Right forelimb (tissue), 1 donor: ENCODE measurements around the gene HMGXB4.
A peak's percentile ranks its signal among the peaks of the same experiment; 100 is the strongest.
"Not testable (repeated sequence)": the region's sequence is repeated elsewhere in the genome, so short reads cannot be mapped to it uniquely, and the experiment has no call there.

Source experiments
- DNase-seq: peaks from one replicate; pipeline ENCODE4 v3.0.0-alpha.2; 2018

Gene HMGXB4, protein sequence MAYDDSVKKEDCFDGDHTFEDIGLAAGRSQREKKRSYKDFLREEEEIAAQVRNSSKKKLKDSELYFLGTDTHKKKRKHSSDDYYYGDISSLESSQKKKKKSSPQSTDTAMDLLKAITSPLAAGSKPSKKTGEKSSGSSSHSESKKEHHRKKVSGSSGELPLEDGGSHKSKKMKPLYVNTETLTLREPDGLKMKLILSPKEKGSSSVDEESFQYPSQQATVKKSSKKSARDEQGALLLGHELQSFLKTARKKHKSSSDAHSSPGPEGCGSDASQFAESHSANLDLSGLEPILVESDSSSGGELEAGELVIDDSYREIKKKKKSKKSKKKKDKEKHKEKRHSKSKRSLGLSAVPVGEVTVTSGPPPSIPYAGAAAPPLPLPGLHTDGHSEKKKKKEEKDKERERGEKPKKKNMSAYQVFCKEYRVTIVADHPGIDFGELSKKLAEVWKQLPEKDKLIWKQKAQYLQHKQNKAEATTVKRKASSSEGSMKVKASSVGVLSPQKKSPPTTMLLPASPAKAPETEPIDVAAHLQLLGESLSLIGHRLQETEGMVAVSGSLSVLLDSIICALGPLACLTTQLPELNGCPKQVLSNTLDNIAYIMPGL

GRCh38 chr22:35257321-35258190 lies at the start of gene HMGXB4:
Gene HMGXB4 (plus strand): TSS chr22:35257493. CDS start chr22:35262391, 4,898 bp downstream.
- DNase-seq = peak; percentile 91

- DNase-seq = no peak
Measured at GRCh38 chr22:35208003-35208402, 49.3 kb upstream of the HMGXB4 start.

- no peak for DNase-seq
Measured at GRCh38 chr22:35209203-35209602, 48.1 kb upstream of the HMGXB4 start.

GRCh38 chr22:35212009-35212408 lies 45.3 kb upstream of the HMGXB4 start:
- DNase-seq = no peak

GRCh38 chr22:35212996-35213395 lies 44.3 kb upstream of the HMGXB4 start:
- no peak for DNase-seq

DNA sequence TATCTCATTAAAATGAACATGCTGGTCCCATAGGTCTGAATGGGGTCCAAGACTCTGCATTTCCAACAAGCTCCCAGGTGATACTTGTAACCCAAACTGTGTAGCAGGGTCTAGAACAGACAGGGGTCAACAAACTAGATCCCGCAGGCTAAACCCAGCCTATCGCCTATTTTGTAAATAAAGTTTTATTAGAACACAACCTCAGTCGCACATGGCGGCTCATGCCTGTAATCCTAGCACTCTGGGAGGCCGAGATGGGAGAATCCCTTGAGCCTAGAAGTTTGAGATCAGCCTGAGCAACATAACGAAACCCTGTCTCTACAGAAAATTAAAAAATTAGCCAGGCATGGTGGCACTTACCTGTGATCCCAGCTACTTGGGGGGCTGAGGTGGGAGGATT lies 42.3 kb upstream of the HMGXB4 start:
- DNase-seq = no peak

- no peak for DNase-seq
Measured at GRCh38 chr22:35215993-35216392, 41.3 kb upstream of the HMGXB4 start.

GRCh38 chr22:35217527-35217926 lies 39.8 kb upstream of the HMGXB4 start:
- no peak for DNase-seq

DNA sequence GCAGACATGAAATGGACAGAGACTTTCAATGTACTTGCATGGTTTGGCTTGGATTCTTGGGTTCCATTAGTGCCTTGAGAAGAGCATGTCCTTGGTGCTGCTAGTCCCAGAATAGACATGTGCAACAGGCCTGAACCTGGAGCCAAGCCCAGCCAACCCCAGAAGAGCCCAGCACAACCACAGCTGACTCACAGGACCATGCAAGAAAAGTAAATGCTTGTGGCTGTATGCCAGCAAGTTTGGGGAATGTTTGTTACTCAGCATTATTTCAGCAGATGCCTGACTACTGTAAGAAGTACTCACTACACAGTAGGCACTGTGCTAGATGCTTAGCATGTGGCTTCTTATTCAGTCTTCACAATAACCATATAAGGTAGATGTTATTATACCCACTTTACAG lies 39.2 kb upstream of the HMGXB4 start:
- DNase-seq = no peak

DNA sequence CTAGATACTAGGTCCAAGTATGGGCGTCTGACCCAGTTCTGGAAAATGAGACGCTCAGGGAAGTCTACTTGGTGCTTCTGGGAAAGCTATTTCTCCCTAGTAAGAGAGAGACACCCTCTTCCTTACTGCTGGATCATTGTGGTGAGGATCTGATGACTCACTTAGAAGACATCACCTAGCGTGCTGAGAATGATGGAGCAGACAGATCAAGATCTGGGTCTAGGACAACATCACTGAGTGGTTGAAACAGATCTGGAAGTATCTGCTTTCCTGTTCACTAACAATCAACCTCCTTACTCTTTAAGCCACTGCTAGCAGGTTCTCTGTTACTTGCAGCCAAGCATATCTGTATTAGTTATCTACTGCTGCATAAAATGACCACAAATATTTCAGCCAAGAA lies 38.3 kb upstream of the HMGXB4 start:
- no peak for DNase-seq

- DNase-seq = no peak
Measured at GRCh38 chr22:35220221-35220620, 37.1 kb upstream of the HMGXB4 start.

DNA sequence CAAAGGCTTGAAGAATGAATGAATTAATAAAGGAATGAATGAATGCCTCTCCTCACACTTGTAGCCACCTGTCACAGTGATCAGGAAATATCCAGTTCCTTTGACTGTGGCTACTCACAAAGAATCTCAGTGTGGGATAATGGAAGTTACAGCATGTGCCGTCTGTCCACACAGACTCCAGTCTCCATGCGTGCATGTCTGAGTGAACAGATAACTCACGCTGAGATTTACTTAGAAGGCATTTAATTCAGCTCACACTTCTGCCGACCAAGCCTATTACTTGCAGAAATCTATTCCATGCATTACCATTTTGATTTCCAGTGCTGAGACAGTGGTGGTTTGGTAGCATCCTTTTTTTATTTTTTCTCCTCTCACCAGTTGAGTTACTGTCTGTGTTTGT lies 32.3 kb upstream of the HMGXB4 start:
- no peak for DNase-seq

GRCh38 chr22:35226958-35227647 lies 30.2 kb upstream of the HMGXB4 start:
- DNase-seq = no peak

- DNase-seq = no peak
Measured at GRCh38 chr22:35229865-35230264, 27.4 kb upstream of the HMGXB4 start.

GRCh38 chr22:35230417-35230816 lies 26.9 kb upstream of the HMGXB4 start:
- no peak for DNase-seq

DNA sequence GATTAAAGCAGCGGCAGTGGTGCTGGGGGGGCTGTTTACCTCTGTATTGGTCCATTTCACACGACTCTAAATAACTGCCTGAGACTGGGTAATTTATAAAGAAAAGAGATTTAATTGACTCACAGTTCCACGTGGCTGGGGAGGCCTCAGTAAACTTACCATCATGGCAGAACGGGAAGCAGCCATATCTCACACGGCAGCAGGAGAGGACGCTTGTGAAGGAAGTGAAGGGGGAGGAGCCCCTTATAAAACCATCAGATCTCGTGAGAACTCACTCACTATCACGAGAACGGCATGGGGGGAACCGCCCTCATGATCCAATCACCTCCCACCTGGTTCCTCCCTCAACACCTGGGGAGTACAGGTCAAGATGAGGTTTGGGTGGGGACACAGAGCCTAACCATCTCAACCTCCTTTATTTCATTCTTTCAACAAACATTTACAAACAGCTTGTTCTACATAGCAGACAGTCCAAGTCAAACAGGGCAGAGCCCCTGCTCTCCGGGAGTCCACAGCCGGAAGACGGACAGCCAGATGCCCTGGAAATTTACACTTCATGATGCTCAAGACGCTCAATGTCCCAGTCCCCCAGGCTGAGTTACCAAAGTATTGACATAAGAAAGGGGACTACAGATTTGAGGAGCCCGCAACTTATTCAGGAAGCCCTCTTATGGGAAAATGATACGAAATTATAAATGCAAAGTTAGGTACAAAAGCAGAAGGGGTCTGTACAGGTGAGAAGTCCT lies 26.3 kb upstream of the HMGXB4 start:
- DNase-seq = no peak

DNA sequence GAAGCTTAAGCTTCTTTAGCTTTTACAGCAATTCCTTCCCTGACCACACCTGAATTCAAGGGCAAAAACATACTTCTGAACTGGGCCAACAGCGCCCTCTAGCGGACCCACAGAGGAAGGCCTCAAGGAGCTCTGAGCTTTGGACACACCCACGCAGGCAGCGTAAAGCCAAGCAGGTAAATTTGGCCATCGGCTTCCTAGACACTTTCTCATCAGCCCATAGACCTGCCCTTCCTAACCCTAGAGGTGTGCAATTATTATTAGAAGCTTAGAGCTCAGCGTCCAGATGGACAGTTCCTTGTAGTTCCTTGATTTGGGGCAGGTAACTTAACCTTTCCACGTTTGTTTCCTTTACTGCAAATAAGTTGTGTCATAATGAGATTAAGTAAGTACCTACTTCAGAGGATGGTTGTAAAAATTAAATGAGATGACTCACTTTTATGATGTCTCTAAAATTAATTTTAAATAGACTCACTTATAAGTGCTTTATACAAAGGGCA lies 25.7 kb upstream of the HMGXB4 start:
- DNase-seq = peak; percentile 70

DNA sequence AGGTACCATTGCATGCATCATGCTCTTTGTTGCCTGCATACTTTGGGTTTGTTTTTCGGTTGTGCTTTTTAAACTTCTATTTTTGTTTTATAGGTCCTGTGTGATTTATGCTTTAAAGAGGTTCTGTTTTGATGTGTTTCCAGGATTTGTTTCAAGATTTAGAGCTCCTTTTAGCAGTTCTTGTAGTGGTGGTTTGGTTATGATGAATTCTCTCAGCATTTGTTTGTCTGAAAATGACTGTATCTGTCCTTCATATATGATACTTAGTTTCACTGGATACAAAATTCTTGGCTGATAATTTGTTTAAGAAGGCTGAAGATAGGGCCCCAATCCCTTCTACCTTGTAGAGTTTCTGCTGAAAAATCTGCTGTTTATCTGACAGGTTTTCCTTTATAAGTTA lies 18.5 kb upstream of the HMGXB4 start:
- not testable (repeated sequence) for DNase-seq

DNA sequence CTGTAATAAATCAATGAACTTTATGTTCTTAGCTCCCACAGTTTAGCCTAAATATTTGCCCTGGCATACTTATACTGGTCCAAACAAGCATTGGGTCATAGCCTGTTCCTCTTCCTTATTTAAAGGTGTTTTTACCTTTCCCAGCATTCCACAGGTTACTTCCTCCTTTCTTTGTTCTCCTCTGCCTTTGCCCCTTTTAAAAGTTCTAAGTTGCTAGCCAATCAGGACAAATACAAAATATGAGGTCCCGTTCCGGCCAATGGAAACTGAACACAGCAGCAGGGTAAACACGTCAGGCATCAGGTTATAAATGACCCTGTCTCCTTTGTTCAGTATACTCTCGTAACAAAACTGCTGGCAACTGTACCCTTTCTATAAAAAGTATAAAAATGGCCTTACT lies 12.8 kb upstream of the HMGXB4 start:
- not testable (repeated sequence) for DNase-seq

- DNase-seq = no peak
Measured at GRCh38 chr22:35250156-35250555, 7.1 kb upstream of the HMGXB4 start.

GRCh38 chr22:35253946-35254345 lies 3.3 kb upstream of the HMGXB4 start:
- DNase-seq = no peak

- no peak for DNase-seq
Measured at GRCh38 chr22:35257002-35257320, 332 bp upstream of the HMGXB4 start.
